GM21528 (cell line): Measurements from ENCODE around the gene PCCA.
"Not testable (repeated sequence)": the region's sequence is repeated elsewhere in the genome, so short reads cannot be mapped to it uniquely, and the experiment has no call there.

Experiments used
- ATAC-seq: cut with Tn5 transposase; IDR thresholded peaks from one replicate; pipeline ENCODE4 v1.9.1; 2021; ENCODE audit warnings: mild to moderate bottlenecking, moderate library complexity; ENCODE audit not compliant: unreplicated experiment, low FRiP score

PCCA gene

DNA sequence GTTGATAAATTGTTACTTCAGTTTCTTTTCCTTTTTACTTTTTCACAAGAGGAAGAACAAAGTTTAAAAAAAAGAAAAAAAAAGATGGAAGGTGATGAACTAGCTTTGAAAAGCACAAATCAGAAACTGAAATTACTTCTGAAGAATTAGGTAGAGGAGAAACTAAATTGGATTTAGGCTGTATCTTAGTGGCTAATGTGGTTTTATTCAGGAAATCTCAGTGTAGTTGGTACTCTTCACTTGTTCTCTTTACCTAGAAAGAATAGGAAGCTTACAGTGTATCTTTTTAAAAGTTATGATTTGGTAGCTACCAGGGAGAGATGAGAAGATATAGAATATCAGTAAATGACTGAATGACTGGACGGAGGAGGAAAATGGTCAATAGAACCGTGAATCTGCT lies 252.0 kb downstream of the PCCA start:
- ATAC-seq = no peak

- ATAC-seq = no peak
These were observed 252.4 kb downstream of the PCCA start for GRCh38 chr13:100341327-100341726.

DNA sequence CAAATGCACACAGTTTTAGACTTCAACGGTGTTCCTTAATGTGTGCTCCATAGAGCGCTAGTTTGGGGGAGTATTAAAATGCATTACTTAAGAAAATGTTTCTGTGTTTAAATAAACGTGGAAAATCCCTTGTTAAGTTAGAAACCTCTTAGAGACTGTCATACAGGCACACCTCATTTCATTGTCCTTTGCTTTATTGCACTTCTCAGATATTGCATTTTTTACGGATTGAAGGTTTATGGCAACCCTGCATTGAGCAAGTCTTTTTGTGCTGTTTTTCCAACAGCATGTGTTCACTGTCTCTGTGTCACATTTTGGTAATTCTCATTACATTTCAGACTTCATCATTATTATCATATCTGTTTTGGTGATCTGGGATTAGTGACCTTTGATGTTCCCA lies 255.7 kb downstream of the PCCA start:
- no peak for ATAC-seq

DNA sequence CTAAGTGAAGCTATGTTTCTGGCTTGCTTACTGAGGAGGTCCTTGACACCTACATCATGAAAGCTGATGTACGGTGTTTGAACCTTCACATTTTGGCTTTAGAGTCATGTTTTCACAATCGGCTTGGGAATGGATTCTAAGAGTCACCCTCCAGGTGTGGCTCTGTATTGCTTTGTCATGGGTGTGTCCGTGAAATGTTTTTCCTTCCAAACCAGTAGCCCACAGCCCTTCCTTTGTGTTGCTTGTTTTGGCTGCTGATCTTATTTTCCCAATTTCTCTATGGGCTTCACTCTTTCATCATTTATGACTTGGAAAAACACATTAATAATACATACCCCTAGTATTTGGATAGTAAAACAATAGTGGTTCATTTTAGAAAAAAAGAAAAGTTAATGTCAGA lies 259.1 kb downstream of the PCCA start:
- ATAC-seq = no peak

- no peak for ATAC-seq
These were observed 260.7 kb downstream of the PCCA start for GRCh38 chr13:100349594-100349993.

GRCh38 chr13:100350601-100351000 lies 261.7 kb downstream of the PCCA start:
- ATAC-seq = no peak

GRCh38 chr13:100356426-100356825 lies 267.5 kb downstream of the PCCA start:
- ATAC-seq = no peak

DNA sequence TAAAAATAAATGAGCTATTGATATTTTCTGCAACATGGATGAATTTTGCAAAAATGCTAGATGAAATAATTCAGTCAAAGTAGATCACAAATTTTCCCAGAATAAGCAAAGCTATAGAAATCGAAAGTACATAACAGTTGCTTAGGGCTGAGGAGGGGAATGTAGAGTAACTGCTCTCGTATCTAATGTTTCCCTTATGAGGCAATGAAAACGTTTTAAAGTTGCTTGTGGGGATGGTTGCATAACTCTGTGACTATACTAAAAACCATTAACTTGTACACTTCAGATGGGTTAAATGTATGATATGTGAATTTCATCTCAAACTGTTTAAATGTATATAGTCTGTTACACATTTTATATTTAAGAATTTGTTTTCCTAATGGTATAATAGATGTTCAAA lies 268.0 kb downstream of the PCCA start:
- no peak for ATAC-seq

DNA sequence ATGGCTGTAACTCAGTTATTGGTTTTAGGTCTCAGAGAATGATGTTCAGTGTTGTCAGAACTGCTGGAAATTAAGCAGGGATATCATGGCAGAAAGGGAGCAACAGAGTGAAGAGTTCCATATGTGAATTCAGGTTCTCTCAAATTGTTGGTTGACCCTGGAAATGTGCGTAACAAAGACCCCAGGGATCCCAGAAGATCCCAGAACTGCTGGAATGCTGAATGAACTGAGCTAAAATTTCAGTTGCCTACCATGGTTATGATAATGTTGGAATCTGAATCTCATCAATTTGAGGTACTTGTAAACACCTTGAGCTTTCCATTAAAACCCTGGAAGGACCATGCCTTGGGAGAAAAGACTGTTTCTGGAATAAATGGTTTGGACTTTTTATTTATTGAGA lies 268.9 kb downstream of the PCCA start:
- no peak for ATAC-seq

DNA sequence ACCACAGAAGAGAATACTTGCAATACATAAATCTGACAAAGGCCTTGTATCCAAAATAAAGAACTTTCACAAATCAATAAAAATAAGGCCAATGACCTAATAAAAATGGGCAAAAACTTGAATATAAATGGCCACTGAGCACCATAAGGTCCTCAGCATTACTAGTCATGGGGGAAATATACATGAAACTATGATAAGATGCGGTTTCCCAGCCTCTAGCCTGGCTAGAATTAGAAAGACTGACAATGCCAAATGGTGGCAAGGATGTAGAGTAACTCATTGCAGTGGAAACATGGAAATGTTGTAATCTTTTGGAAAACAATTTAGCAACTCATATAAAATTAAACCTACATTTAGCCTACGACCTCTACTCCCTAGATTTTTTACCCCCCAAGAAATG lies 272.6 kb downstream of the PCCA start:
- ATAC-seq = no peak

DNA sequence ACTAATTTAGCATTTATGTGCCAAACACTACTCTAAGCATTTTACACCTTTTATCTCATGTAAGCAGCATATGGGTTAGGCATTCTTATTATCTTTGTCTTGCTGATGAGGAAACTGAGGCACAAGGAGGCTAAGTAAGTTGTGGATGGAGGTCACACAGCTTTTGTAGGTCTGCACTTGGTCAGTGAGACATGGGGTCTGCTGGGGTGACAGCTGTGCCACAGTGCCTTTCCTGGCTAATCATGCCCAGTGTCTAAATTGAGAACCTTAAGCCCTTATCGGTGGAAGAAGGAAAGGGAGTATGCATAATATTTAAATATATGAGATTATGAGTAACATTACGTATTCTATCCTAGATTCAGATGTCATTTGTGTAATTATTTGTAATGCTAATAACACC lies 273.5 kb downstream of the PCCA start:
- ATAC-seq = no peak

- no peak for ATAC-seq
These were observed 273.9 kb downstream of the PCCA start for GRCh38 chr13:100362781-100363180.

DNA sequence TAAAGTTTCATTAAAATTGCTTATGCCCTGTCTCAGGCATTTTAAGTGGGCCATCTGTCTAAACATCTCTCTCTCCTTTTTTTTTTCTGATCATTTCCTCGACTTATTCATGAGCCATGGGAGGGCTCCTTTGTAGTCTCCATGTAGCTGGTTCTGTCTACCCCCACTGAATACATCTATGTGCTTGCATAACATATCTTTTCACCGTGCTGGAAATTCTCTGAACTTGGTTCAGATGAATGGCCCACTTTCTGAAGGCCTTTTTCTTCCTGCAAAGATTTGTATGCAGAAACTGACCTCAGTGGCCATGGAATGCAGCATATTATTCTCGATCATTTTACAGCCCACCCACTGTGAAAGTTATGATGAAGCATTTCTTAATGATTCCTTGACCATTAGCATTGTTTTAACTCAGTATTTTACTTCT lies 274.4 kb downstream of the PCCA start:
- ATAC-seq = no peak

- ATAC-seq = no peak
These were observed 275.0 kb downstream of the PCCA start for GRCh38 chr13:100363874-100364273.

GRCh38 chr13:100364591-100364990 lies 275.7 kb downstream of the PCCA start:
- no peak for ATAC-seq

GRCh38 chr13:100365680-100366079 lies 276.8 kb downstream of the PCCA start:
- no peak for ATAC-seq

GRCh38 chr13:100378533-100378932 lies 289.6 kb downstream of the PCCA start:
- no peak for ATAC-seq

GRCh38 chr13:100381595-100382224 lies 292.8 kb downstream of the PCCA start:
- ATAC-seq = no peak

DNA sequence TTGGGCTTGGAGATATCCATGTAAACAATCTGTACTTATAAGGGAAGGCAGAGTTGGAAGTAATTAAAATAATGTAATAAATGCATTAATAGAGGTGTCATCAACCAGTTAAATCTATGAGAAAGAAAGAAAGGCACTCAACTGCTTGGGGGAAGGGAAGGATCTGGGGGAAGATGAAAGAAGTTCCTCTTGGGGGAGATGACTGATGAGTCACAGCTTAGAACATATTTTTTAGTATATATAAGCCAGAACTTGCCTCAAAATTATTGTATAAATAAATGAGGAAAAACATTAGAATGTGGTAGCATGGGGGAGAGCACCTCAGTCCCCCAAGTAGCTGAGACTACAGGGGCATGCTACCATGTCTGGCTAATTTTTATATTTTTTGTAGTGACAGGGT lies 293.9 kb downstream of the PCCA start:
- no peak for ATAC-seq

- no peak for ATAC-seq
These were observed 298.5 kb downstream of the PCCA start for GRCh38 chr13:100387416-100387815.

- ATAC-seq = not testable (repeated sequence)
These were observed 299.3 kb downstream of the PCCA start for GRCh38 chr13:100388150-100388549.

- no peak for ATAC-seq
These were observed 300.0 kb downstream of the PCCA start for GRCh38 chr13:100388923-100389322.

- ATAC-seq = no peak
These were observed 300.7 kb downstream of the PCCA start for GRCh38 chr13:100389617-100390016.
